Nephron (organoid): ENCODE data around the gene PEAK1.
"Not testable (repeated sequence)": the region's sequence is repeated elsewhere in the genome, so short reads cannot be mapped to it uniquely, and the experiment has no call there.

Experiments used
- H3K27ac Mint-ChIP-seq, 3 experiments: 2 replicates each; pipeline ENCODE4 v1.8.0; 2020; ENCODE audit warnings: mixed read lengths in 3 of 3, mild to moderate bottlenecking in 2 of 3, moderate library complexity in 1 of 3
- H3K27me3 Mint-ChIP-seq: 2 replicates; pipeline ENCODE4 v1.8.0; 2021; ENCODE audit warnings: low read depth, mild to moderate bottlenecking, moderate library complexity, mixed read lengths
- H3K36me3 Mint-ChIP-seq: 2 replicates; pipeline ENCODE4 v1.8.0; 2020; ENCODE audit warnings: low read depth, mixed read lengths
- H3K4me1 Mint-ChIP-seq: 2 replicates; pipeline ENCODE4 v1.8.0; 2020; ENCODE audit warnings: mixed read lengths
- H3K4me3 Mint-ChIP-seq, 3 experiments: 2 replicates each; pipeline ENCODE4 v1.8.0; 2020; ENCODE audit warnings: mild to moderate bottlenecking in 3 of 3, mixed read lengths in 3 of 3, moderate library complexity in 2 of 3
- H3K9me3 Mint-ChIP-seq: 2 replicates; pipeline ENCODE4 v1.8.0; 2020; ENCODE audit warnings: mixed read lengths
- TF ChIP-seq, protein P1 (sequence below), 3 experiments: fragments of 200-600 bp; sonication (generic); IDR thresholded peaks; one replicate each; pipeline ENCODE4 v1.5.0; 2021; ENCODE audit warnings: antibody characterized with exemption in 3 of 3; ENCODE audit not compliant: unreplicated experiment in 3 of 3

The PEAK1 gene

DNA sequence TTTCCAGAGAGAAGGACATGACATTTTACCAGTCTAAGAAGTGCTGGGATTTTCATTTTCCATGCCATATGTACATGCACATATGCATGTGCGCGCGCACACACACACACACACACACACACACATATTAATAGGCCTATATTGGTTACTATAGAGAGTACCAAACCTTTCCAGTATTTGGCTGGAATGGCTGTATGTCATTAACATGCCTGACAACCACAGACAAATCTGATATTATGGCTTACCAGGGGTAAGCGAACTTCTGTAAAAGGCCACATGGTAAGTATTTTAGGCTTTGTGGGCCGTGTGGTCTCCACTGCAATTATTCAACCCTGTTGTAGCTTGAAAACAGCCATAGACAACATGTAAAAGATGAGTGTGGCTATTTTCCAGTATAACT, 251.8 kb downstream of the PEAK1 start:
- Mint-ChIP-seq H3K27ac (peak overlapping the region in 1 of 3 experiments; percentile 12), H3K36me3 (no peaks in the 10 kb centered on the region), H3K27me3 (no peaks in the 10 kb centered on the region), H3K4me1 (peaks cover 17% of the 10 kb centered on the region), H3K9me3 (no peaks in the 10 kb centered on the region), H3K4me3 (no peak overlapping the region)
- TF ChIP-seq, protein P1, sequence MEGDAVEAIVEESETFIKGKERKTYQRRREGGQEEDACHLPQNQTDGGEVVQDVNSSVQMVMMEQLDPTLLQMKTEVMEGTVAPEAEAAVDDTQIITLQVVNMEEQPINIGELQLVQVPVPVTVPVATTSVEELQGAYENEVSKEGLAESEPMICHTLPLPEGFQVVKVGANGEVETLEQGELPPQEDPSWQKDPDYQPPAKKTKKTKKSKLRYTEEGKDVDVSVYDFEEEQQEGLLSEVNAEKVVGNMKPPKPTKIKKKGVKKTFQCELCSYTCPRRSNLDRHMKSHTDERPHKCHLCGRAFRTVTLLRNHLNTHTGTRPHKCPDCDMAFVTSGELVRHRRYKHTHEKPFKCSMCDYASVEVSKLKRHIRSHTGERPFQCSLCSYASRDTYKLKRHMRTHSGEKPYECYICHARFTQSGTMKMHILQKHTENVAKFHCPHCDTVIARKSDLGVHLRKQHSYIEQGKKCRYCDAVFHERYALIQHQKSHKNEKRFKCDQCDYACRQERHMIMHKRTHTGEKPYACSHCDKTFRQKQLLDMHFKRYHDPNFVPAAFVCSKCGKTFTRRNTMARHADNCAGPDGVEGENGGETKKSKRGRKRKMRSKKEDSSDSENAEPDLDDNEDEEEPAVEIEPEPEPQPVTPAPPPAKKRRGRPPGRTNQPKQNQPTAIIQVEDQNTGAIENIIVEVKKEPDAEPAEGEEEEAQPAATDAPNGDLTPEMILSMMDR (IDR thresholded peaks at IDR 0.05; ENCODE audit: unreplicated experiment in 3 of 3), result no peak

DNA sequence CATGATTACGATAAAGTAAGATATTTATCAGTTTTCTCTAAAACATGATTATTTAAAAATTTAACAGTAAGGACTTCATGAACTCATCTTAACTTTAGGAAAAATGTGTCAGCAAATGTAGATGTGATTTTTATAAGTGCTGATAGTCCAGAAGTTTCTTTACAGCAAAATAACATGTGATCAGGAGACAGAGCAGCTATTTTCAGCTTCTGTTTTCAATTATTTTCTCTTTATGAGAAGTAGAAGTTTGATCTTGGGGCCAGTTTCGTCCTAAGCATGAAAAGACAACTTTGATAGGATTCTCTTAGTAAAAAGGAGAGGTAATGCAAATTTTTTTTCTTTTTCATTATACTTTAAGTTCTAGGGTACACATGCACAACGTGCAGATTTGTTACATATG, 252.5 kb downstream of the PEAK1 start:
- TF ChIP-seq, protein P1 (IDR thresholded peaks at IDR 0.05; ENCODE audit: unreplicated experiment in 3 of 3), result no peak
- Mint-ChIP-seq H3K36me3 (no peaks in the 10 kb centered on the region), H3K27me3 (no peaks in the 10 kb centered on the region), H3K4me1 (peaks cover 22% of the 10 kb centered on the region), H3K27ac (peak overlapping the region in 2 of 3 experiments; percentile 3 to 12), H3K9me3 (no peaks in the 10 kb centered on the region), H3K4me3 (no peak overlapping the region)

DNA sequence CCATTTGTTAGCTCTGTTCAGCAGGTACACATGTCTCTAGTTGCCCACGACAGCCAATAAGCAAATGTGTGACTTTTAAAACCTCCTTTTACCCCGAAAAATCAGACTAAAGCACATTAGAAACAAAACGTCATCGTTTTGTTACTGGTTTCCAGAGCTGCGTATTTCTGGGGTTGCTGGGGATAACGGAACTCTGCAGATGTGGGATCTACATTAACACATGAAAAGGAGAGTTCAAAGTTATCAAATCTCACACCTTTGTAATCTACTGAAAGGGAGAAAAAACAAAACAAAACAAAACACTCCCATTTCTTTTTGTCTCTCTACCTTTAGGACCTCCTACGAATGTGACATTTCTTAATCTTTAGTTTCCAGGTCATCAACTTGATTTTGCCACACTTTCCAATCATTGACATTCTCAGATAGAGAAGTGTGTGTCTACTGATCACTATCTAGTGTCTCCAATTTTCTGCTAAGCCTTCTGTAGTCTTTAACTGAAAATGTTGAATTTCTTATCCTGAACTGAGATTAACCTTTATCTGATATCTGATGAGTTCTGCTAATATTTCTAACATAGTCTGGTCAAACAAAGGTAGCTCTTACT, 256.0 kb downstream of the PEAK1 start:
- peak overlapping the region; percentile 13 to 66 (median 47) for H3K27ac Mint-ChIP-seq
- TF ChIP-seq, protein P1 (IDR thresholded peaks at IDR 0.05; ENCODE audit: unreplicated experiment in 3 of 3), result no peak
- no peaks in the 10 kb centered on the region for H3K36me3 Mint-ChIP-seq

DNA sequence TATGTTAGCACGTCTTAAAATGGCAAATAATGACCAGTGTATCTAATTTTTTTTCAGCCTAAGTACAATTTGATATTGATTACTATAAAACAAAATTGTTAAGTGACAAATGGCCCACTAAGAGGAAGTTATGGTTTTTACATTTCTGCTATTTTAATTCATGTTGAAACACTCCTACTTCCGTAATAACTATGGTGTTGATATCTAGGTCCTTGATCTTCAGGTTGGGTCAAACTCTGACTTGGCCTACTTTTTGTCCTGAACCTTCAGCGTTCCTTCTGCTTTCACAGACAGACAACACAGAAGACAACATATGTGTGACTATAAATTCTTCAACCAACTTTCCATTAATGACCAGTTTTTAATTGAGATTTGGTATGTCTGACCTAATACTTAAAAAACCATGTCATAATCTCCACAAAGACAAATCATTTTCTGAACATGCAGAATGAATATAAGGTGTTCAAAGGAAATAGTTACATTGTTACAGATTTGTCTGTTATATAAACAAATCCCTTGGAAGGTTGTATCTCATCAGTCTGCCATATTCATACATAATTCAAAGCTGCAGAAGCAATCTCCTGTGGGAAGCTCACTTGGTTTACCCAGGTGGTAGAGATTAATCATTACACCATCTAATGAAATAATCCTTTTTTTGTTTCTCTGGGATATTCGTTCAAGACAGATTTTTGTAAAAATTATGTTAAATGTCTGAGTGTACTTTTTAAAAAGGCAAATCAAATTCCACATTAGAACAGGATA, 256.9 kb downstream of the PEAK1 start:
- Mint-ChIP-seq H3K4me1 (peaks cover 34% of the 10 kb centered on the region), H3K27ac (peak overlapping the region; percentile 13 to 75 (median 73)), H3K4me3 (no peak overlapping the region), H3K36me3 (peaks cover 1% of the 10 kb centered on the region), H3K27me3 (no peaks in the 10 kb centered on the region), H3K9me3 (no peaks in the 10 kb centered on the region)
- TF ChIP-seq, protein P1 (IDR thresholded peaks at IDR 0.05; ENCODE audit: unreplicated experiment in 3 of 3), result no peak

More for the DNA sequence above, 256.0 kb downstream of the PEAK1 start:
- no peaks in the 10 kb centered on the region for H3K27me3 Mint-ChIP-seq
- H3K4me1 Mint-ChIP-seq, result peaks cover 39% of the 10 kb centered on the region
- no peak overlapping the region for H3K4me3 Mint-ChIP-seq
- no peaks in the 10 kb centered on the region for H3K9me3 Mint-ChIP-seq

DNA sequence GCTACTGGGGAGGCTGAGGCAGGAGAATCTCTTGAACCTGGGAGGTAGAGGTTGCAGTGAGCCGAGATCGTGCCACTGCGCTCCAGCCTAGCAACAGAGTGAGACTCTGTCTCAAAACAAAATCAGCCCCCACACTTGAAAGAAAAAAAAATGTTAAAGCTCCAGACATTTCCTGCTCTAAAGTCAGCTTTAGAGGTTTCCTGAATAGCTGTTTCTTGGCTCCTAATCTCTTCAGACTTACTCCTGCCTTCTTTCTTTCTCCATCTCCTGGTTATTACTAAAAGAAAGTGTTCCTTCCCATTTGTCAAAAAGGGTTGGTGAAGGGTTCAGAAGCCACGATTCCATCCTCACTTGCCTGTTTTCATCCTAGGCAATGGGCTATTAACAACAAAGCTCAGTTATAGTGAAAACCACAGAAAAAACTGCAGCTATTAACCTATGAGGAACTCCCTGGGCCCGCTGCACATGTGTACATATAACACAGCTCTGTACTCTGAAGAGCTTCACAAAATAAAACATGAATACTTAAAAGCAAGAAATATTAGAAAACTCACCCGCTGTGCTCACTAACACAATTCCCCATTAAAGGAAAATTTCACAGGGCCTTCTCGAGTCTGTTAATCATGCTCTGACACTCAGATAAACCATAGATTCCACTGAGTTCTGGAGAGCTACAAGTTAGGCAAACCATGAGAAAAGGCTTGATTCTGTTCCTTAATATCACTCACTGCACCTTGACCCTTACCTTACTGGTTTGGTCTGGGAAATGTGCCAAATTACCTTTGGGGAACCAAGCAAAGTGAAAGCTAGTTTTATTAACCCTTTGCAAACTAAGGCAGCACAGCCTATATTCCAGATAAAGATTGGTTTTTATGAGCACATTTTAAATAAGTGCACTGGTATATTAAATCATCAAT, 259.1 kb downstream of the PEAK1 start:
- H3K4me3 Mint-ChIP-seq, result no peak overlapping the region
- H3K27me3 Mint-ChIP-seq, result no peaks in the 10 kb centered on the region
- TF ChIP-seq, protein P1 (IDR thresholded peaks at IDR 0.05; ENCODE audit: unreplicated experiment in 3 of 3), result no peak
- peaks cover 21% of the 10 kb centered on the region for H3K36me3 Mint-ChIP-seq
- H3K9me3 Mint-ChIP-seq, result peaks cover 8% of the 10 kb centered on the region
- H3K4me1 Mint-ChIP-seq, result peaks cover 28% of the 10 kb centered on the region
- H3K27ac Mint-ChIP-seq, result peak overlapping the region; percentile 84 to 90 (median 85)

DNA sequence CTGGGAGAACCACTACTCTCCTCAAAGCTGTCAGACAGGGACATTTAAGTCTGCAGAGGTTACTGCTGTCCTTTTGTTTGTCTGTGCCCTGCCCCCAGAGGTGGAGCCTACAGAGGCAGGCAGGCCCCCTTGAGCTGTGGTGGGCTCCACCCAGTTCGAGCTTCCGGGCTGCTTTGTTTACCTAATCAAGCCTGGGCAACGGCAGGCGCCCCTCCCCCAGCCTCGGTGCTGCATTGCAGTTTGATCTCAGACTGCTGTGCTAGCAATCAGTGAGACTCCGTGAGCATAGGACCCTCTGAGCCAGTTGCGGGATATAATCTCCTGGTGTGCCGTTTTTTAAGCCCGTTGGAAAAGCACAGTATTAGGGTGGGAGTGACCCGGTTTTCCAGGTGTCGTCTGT, 263.9 kb downstream of the PEAK1 start:
- H3K36me3 Mint-ChIP-seq, result peaks cover 37% of the 10 kb centered on the region
- H3K4me1 Mint-ChIP-seq, result peaks cover 12% of the 10 kb centered on the region

More for the DNA sequence above, 263.9 kb downstream of the PEAK1 start:
- not testable (repeated sequence) for H3K27ac Mint-ChIP-seq, H3K27me3 Mint-ChIP-seq, H3K4me3 Mint-ChIP-seq
- peaks cover 23% of the 10 kb centered on the region for H3K9me3 Mint-ChIP-seq
